ENCODE results near the gene C10orf143. TPM values are rescaled to one million over a fixed set of nuclear protein-coding genes. Genes with fewer than 3 reads are reported as not detected.
"Not testable (repeated sequence)": the region's sequence is repeated elsewhere in the genome, so short reads cannot be mapped to it uniquely, and the experiment has no call there.

C10orf143 gene
- total RNA-seq, 4 donors from 2014 or later = 5.0 to 8.5 (median 6.2) TPM

DNA sequence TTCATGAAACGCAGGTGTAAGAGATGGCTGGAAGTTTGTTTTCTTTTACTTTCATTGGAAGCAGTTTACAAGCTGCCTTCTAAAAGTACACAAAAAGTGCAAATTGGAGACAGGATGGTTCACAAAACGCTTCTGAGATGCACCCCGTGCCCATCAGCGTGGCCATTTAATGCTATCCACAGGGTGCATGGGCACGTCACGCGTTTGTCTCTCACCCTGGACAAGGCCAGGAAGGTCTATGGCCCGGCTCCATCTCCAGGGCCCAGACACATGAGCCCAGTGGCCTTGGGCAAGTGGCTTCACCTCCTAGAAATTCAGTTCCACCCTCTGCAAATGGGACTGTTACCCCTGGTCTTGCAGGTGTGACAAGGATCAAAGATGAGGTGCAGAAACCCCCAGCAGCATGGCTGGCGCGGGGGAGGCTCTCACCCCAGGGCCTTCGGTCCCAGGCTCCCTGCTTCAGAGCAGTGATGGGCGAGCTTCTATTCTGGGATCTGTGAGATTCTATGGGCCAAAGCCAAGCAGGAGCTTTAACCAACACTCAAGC, 85.8 kb downstream of the C10orf143 start:
- H3K27ac ChIP-seq = no peak overlapping the region
- H3K36me3 ChIP-seq = no peaks in the 10 kb centered on the region
- H3K4me1 ChIP-seq = no peaks in the 10 kb centered on the region
- WGBS, 2 donors = 82 to 84% methylated on average over 10 to 12 of the region's 12 CpGs
- TF ChIP-seq, protein P1, sequence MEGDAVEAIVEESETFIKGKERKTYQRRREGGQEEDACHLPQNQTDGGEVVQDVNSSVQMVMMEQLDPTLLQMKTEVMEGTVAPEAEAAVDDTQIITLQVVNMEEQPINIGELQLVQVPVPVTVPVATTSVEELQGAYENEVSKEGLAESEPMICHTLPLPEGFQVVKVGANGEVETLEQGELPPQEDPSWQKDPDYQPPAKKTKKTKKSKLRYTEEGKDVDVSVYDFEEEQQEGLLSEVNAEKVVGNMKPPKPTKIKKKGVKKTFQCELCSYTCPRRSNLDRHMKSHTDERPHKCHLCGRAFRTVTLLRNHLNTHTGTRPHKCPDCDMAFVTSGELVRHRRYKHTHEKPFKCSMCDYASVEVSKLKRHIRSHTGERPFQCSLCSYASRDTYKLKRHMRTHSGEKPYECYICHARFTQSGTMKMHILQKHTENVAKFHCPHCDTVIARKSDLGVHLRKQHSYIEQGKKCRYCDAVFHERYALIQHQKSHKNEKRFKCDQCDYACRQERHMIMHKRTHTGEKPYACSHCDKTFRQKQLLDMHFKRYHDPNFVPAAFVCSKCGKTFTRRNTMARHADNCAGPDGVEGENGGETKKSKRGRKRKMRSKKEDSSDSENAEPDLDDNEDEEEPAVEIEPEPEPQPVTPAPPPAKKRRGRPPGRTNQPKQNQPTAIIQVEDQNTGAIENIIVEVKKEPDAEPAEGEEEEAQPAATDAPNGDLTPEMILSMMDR (IDR thresholded peaks at IDR 0.05) = no peak
- TF ChIP-seq POLR2A (IDR thresholded peaks at IDR 0.05) = no peak
- DNase-seq = no peak
- no peaks in the 10 kb centered on the region for H3K9me3 ChIP-seq
- H3K27me3 ChIP-seq = no peaks in the 10 kb centered on the region
- intact Hi-C loops (cut with DNase I) = no loop called here
- no peak overlapping the region for H3K4me3 ChIP-seq (replicated peaks in 1 of 3)

DNA sequence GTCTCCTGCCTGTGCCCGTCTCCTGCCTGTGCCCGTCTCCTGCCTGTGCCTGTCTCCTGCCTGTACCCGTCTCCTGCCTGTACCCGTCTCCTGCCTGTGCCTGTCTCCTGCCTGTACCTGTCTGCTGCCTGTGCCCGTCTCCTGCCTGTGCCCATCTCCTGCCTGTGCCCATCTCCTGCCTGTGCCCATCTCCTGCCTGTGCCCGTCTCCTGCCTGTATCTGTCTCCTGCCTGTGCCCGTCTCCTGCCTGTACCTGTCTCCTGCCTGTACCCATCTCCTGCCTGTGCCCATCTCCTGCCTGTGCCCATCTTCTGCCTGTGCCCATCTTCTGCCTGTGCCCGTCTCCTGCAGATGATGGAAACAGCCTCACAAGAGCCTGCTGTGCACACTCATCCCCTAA, 86.3 kb downstream of the C10orf143 start:
- DNase-seq = not testable (repeated sequence)
- WGBS, 2 donors = 84 to 90% methylated on average over 8 of the region's 8 CpGs

DNA sequence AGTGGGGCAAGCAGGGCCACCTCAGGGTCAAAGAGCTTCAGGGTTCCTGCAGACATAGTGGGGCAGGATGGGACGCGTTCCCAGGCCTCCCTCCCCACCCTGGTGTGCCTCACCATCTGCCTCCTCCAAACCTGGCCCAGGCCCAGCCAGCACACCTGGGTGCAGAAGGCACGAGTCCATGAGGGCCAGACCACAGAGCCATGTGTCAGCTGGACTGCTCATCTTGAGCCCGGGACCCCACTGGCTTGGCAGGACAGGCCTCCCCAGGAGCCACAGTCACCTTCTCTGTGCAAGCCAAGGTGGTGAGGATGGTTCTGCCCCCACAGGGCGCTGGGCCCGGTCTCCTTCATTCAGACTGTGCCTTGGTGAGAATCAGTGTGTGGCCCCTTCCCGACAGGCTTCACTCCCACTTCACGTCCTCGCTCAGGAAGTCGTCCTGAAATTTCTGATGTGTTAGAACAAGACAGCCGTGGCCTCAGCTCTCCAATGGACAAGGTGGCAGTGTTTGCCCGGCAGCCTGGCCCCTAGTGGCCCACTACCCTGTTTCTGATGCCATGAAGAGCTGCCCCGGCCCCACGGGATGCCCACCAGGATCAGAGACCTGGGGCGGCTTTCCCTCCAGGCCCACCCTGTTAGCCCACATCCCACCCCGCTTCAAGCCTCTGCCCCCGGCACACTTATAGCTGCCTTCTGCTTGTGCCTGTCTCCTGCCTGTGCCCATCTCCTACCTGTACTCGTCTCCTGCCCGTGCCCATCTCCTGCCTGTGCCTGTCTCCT, 87.0 kb downstream of the C10orf143 start:
- Histone ChIP-seq H3K36me3 (no peaks in the 10 kb centered on the region), H3K4me1 (no peaks in the 10 kb centered on the region), H3K9me3 (no peaks in the 10 kb centered on the region), H3K4me3 (replicated peaks in 1 of 3) (no peak overlapping the region), H3K27ac (no peak overlapping the region), H3K27me3 (no peaks in the 10 kb centered on the region)
- intact Hi-C loops (cut with DNase I) = no loop called here
- no peak for DNase-seq
- TF ChIP-seq POLR2A (IDR thresholded peaks at IDR 0.05) = no peak
- TF ChIP-seq, protein P1 (IDR thresholded peaks at IDR 0.05) = no peak
- WGBS, 2 donors = 80 to 86% methylated on average over 16 to 17 of the region's 19 CpGs

More for the DNA sequence above, 86.3 kb downstream of the C10orf143 start:
- H3K36me3 ChIP-seq; intact Hi-C loops (cut with DNase I); H3K4me1 ChIP-seq; H3K27me3 ChIP-seq; H3K9me3 ChIP-seq; H3K4me3 ChIP-seq (replicated peaks in 1 of 3); H3K27ac ChIP-seq: not testable (repeated sequence)

DNA sequence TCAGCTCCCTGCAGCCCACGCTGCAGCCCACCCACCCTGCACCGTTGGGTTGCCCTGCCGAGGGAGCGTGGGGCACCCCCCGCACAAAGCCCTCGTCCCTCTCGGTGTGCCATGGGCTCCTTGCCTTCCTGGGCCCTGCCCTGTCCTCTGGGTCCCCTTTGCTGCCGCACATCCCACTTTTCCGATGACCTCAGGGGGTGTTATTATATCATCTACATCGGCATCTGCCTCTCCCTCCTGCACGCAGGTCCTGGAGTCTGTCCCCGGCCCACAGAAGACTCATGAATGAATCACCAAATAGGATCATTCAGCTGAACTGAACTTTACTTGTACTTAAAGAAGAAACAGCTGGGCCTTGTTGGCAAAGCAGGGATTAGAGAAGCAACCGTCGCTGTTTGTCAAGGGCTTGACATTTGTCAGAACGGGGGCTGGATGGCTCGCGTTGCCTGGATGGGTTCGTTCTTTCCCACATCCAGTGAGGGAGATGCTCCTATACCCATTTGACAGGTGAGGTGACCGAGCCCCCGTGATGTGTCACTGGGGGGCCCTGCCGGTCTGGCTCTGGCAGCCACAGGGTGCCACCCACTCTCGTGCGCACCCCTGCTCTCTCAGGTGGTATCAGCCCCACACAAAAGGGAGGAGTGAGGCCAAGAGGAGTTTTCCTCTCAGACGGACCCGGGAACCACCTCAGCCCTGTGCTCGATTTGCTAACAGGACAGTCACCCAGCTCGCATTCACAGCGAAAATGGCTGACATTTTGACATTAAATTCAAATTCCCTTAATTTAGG, 87.9 kb downstream of the C10orf143 start:
- Histone ChIP-seq H3K9me3 (no peaks in the 10 kb centered on the region), H3K4me1 (no peaks in the 10 kb centered on the region), H3K27me3 (no peaks in the 10 kb centered on the region), H3K36me3 (no peaks in the 10 kb centered on the region), H3K27ac (no peak overlapping the region), H3K4me3 (replicated peaks in 1 of 3) (no peak overlapping the region)
- intact Hi-C loops (cut with DNase I) = no loop called here
- no peak for DNase-seq
- 77 to 81% methylated on average over 24 to 27 of the region's 28 CpGs for WGBS, 2 donors
- TF ChIP-seq, protein P1 (IDR thresholded peaks at IDR 0.05) = no peak
- no peak for TF ChIP-seq POLR2A (IDR thresholded peaks at IDR 0.05)

DNA sequence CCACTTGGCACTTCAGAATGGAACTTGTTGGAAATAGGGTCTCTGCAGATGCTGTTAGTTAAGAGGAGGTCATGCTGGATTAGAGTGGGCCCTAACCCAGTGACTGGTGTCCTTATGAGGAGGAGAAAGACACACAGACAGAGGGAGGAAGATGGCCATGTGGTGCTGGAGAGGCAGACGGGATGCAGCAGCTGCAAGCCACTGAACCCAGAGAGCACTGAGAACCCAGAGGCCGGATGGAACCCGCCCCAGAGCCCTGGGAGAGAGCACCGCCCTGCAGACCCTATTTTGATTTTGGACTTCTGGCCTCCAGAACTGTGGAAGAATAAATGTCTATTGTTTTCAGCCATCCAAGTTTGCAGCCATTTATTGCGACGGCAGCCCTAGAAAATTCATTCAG, 88.5 kb downstream of the C10orf143 start:
- Histone ChIP-seq H3K9me3 (no peaks in the 10 kb centered on the region), H3K4me3 (replicated peaks in 1 of 3) (no peak overlapping the region), H3K27me3 (no peaks in the 10 kb centered on the region), H3K36me3 (no peaks in the 10 kb centered on the region), H3K4me1 (no peaks in the 10 kb centered on the region), H3K27ac (no peak overlapping the region)
- TF ChIP-seq, protein P1 (IDR thresholded peaks at IDR 0.05) = no peak
- no peak for TF ChIP-seq POLR2A (IDR thresholded peaks at IDR 0.05)
- DNase-seq = no peak
- 86 to 94% methylated on average over 6 of the region's 6 CpGs for WGBS, 2 donors
- intact Hi-C loops (cut with DNase I) = no loop called here
